H9 (cell line): ENCODE measurements around the gene IGIP. TPM values are rescaled to one million over a fixed set of nuclear protein-coding genes. Genes with fewer than 3 reads are reported as not detected.

ENCODE experiments used
- DNase-seq: peaks from one replicate; pipeline ENCODE4 v3.0.0-alpha.2; 2017
- H2AFZ ChIP-seq: one replicate; pipeline ENCODE4 v1.6.1; 2013; ENCODE audit warnings: mild to moderate bottlenecking, low read length, control low read depth, moderate library complexity
- H2AK5ac ChIP-seq: 2 replicates; pipeline ENCODE4 v1.6.1; 2013; ENCODE audit warnings: low read length, control low read depth, mixed read lengths; ENCODE audit not compliant: insufficient read length
- H2BK120ac ChIP-seq: one replicate; pipeline ENCODE4 v1.6.1; 2013; ENCODE audit warnings: low read depth, mild to moderate bottlenecking, low read length, control low read depth, inconsistent platforms; ENCODE audit not compliant: poor library complexity, severe bottlenecking
- H2BK12ac ChIP-seq: 2 replicates; pipeline ENCODE4 v1.6.1; 2013; ENCODE audit warnings: low read length, control low read depth, mixed read lengths, low read depth; ENCODE audit not compliant: insufficient read length
- H2BK15ac ChIP-seq: 2 replicates; pipeline ENCODE4 v1.6.1; 2013; ENCODE audit warnings: low read depth, low read length, control low read depth
- H2BK20ac ChIP-seq: one replicate; pipeline ENCODE4 v1.6.1; 2013; ENCODE audit warnings: low read depth, mild to moderate bottlenecking, low read length, control low read depth, inconsistent platforms; ENCODE audit not compliant: poor library complexity, severe bottlenecking
- H2BK5ac ChIP-seq: 2 replicates; pipeline ENCODE4 v1.6.1; 2013; ENCODE audit warnings: low read length, control low read depth, mixed read lengths; ENCODE audit not compliant: insufficient read length
- H3K14ac ChIP-seq: 2 replicates; pipeline ENCODE4 v1.6.1; 2013; ENCODE audit warnings: low read length, control low read depth; ENCODE audit not compliant: insufficient read depth
- H3K18ac ChIP-seq: 2 replicates; pipeline ENCODE4 v1.6.1; 2013; ENCODE audit warnings: low read depth, mild to moderate bottlenecking, mixed read lengths, low read length, control low read depth; ENCODE audit not compliant: insufficient read length
- H3K23ac ChIP-seq: 2 replicates; pipeline ENCODE4 v1.6.1; 2013; ENCODE audit warnings: low read length, control low read depth, mixed read lengths, low read depth; ENCODE audit not compliant: insufficient read length
- H3K23me2 ChIP-seq: 2 replicates; pipeline ENCODE4 v1.6.1; 2013; ENCODE audit warnings: low read depth, mild to moderate bottlenecking, mixed read lengths, low read length, control low read depth; ENCODE audit not compliant: insufficient read length, poor library complexity, severe bottlenecking
- H3K27ac ChIP-seq: 2 replicates; pipeline ENCODE4 v1.5.1; 2013; ENCODE audit warnings: low read length, control low read depth, mixed read lengths, low read depth; ENCODE audit not compliant: insufficient read length
- H3K27me3 ChIP-seq: 2 replicates; pipeline ENCODE4 v1.6.1; 2013; ENCODE audit warnings: low read length, control low read depth, inconsistent platforms; ENCODE audit not compliant: insufficient read depth
- H3K4ac ChIP-seq: 2 replicates; pipeline ENCODE4 v1.6.1; 2013; ENCODE audit warnings: low read depth, mild to moderate bottlenecking, control low read depth, inconsistent platforms, low read length, moderate library complexity
- H3K4me1 ChIP-seq: 2 replicates; pipeline ENCODE4 v1.6.1; 2013; ENCODE audit warnings: low read length, control low read depth, inconsistent platforms; ENCODE audit not compliant: insufficient read depth
- H3K4me2 ChIP-seq: 2 replicates; pipeline ENCODE4 v1.6.1; 2013; ENCODE audit warnings: low read length, control low read depth, mixed read lengths; ENCODE audit not compliant: insufficient read length, insufficient read depth
- H3K56ac ChIP-seq: 2 replicates; pipeline ENCODE4 v1.6.1; 2013; ENCODE audit warnings: low read depth, mild to moderate bottlenecking, mixed read lengths, low read length, control low read depth; ENCODE audit not compliant: insufficient read length
- H3K79me1 ChIP-seq: 2 replicates; pipeline ENCODE4 v1.6.1; 2013; ENCODE audit warnings: low read depth, mild to moderate bottlenecking, moderate library complexity, low read length, control low read depth, inconsistent platforms; ENCODE audit not compliant: insufficient read depth, poor library complexity, severe bottlenecking
- H3K79me2 ChIP-seq: 2 replicates; pipeline ENCODE4 v1.6.1; 2013; ENCODE audit warnings: low read length, control low read depth, inconsistent platforms; ENCODE audit not compliant: insufficient read depth
- H3K9ac ChIP-seq: 2 replicates; pipeline ENCODE4 v1.6.1; 2013; ENCODE audit warnings: low read length, control low read depth, mixed read lengths; ENCODE audit not compliant: insufficient read length; ENCODE audit errors: extremely low read depth
- H3K9me3 ChIP-seq: one replicate; pipeline ENCODE4 v1.6.1; 2013; ENCODE audit warnings: low read depth, low read length, inconsistent platforms; ENCODE audit not compliant: control insufficient read depth
- H3T11ph ChIP-seq: one replicate; pipeline ENCODE4 v1.6.1; 2013; ENCODE audit warnings: mild to moderate bottlenecking, low read length, control low read depth, inconsistent platforms
- H4K20me1 ChIP-seq: one replicate; pipeline ENCODE4 v1.6.1; 2013; ENCODE audit not compliant: control insufficient read depth, insufficient read length, insufficient read depth
- H4K5ac ChIP-seq: 2 replicates; pipeline ENCODE4 v1.6.1; 2013; ENCODE audit warnings: low read depth, mild to moderate bottlenecking, mixed read lengths, low read length, control low read depth; ENCODE audit not compliant: insufficient read length
- H4K8ac ChIP-seq: replicated peaks from 2 replicates; pipeline ENCODE4 v1.6.1; 2013; ENCODE audit warnings: low read length, control low read depth, mixed read lengths, low read depth; ENCODE audit not compliant: insufficient read length
- H4K91ac ChIP-seq: 2 replicates; pipeline ENCODE4 v1.6.1; 2013; ENCODE audit warnings: low read depth, mild to moderate bottlenecking, moderate library complexity, mixed read lengths, low read length, control low read depth; ENCODE audit not compliant: insufficient read length
- H3K27ac Mint-ChIP-seq, 3 experiments: 2 replicates in 2 of 3; 3 replicates in 1 of 3; pipeline ENCODE4 v1.8.0; 2020 to 2021; ENCODE audit warnings: mixed read lengths in 3 of 3, mild to moderate bottlenecking in 1 of 3, moderate library complexity in 1 of 3
- H3K27me3 Mint-ChIP-seq: 2 replicates; pipeline ENCODE4 v1.8.0; 2021; ENCODE audit warnings: low read depth, mild to moderate bottlenecking, moderate library complexity, mixed read lengths
- H3K36me3 Mint-ChIP-seq, 3 experiments: 2 replicates in 2 of 3; 3 replicates in 1 of 3; pipeline ENCODE4 v1.8.0; 2020 to 2021; ENCODE audit warnings: low read depth in 3 of 3, mixed read lengths in 3 of 3; ENCODE audit not compliant: insufficient read depth in 1 of 3
- H3K4me1 Mint-ChIP-seq, 2 experiments: 2 replicates each; pipeline ENCODE4 v1.8.0; 2020; ENCODE audit warnings: mixed read lengths in 2 of 2
- H3K4me3 Mint-ChIP-seq, 2 experiments: 2 replicates in 1 of 2; 3 replicates in 1 of 2; pipeline ENCODE4 v1.8.0; 2020 to 2021; ENCODE audit warnings: mild to moderate bottlenecking in 2 of 2, mixed read lengths in 2 of 2, moderate library complexity in 1 of 2
- H3K9me3 Mint-ChIP-seq, 2 experiments: 2 replicates in 1 of 2; 3 replicates in 1 of 2; pipeline ENCODE4 v1.8.0; 2020; ENCODE audit warnings: mild to moderate bottlenecking in 2 of 2, mixed read lengths in 2 of 2, moderate library complexity in 1 of 2
- CTCF ChIP-seq: fragments of 200-600 bp; sonication (generic); conservative IDR thresholded peaks from 3 replicates; pipeline ENCODE4 v1.8.0; 2021; ENCODE audit warnings: antibody characterized with exemption, mild to moderate bottlenecking
- WGBS: extraction: QIAGEN DNeasy Blood & Tissue Kit; methylation state at CpG from one replicate; pipeline ENCODE4 v1.1.7; 2013; ENCODE audit warnings: missing lambda C conversion rate, low lambda C conversion rate, mixed read lengths; ENCODE audit not compliant: insufficient read length; ENCODE audit errors: extremely low coverage; 5-methylcytosine and 5-hydroxymethylcytosine counted together
- total RNA-seq: library from RNA; stranded (reverse); gene quantifications from 2 replicates; pipeline ENCODE4 v1.2.1, GENCODE V29; 2021

The IGIP gene
- total RNA-seq, 1 experiment from 2014 or later, result 0.52 TPM

DNA sequence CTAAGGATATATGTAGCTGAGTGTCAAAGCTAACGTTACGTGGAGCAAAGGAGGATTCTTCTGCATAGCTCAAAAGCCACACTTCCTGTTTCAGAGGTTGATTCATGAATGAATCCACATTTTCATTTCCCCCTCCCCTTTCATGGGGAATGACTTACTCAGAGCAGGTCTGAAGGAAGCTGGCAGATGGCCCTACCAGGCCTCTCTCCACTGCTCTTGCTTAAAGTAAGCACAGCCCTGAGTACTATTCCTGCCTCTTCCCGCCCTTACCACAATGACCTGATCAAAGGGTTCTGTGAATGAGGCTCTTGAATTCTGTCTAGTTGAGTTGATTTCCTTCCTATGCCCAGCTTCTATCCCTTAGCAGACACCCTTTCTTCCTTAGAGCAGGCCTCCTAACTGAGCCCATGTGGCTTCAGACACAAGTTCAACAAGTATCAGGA, 6.3 kb downstream of the IGIP start:
- H3K9me3 ChIP-seq, result no peaks in the 10 kb centered on the region
- WGBS, result no CpG with 5 or more reads among the region's 3 CpGs
- Mint-ChIP-seq H3K9me3 (no peaks in the 10 kb centered on the region), H3K4me3 (no peak overlapping the region), H3K27ac (peak overlapping the region in 1 of 3 experiments; percentile 16; a peak in 1 of 7 replicates), H3K27me3 (peaks cover 5% of the 10 kb centered on the region), H3K36me3 (no peaks in the 10 kb centered on the region), H3K4me1 (peaks cover 14 to 20% of the 10 kb centered on the region in 2 experiments)
- no peak overlapping the region for H4K8ac ChIP-seq
- H2BK12ac ChIP-seq, result no peak overlapping the region
- no peak overlapping the region for H3K56ac ChIP-seq
- H3K23me2 ChIP-seq, result no peaks in the 10 kb centered on the region
- no peaks in the 10 kb centered on the region for H3K79me2 ChIP-seq
- H4K20me1 ChIP-seq, result no peaks in the 10 kb centered on the region
- no peaks in the 10 kb centered on the region for H3K79me1 ChIP-seq
- no peak overlapping the region for H2AK5ac ChIP-seq
- H3K23ac ChIP-seq, result no peak overlapping the region
- no peak overlapping the region for H2BK15ac ChIP-seq
- no peak overlapping the region for H3K18ac ChIP-seq
- no peak for DNase-seq
- no peak overlapping the region for H3K4me2 ChIP-seq
- no peak overlapping the region for H3K14ac ChIP-seq
- H4K5ac ChIP-seq, result no peak overlapping the region
- no peak overlapping the region for H3T11ph ChIP-seq
- no peak overlapping the region for H4K91ac ChIP-seq
- no peak overlapping the region for H2BK120ac ChIP-seq
- H2BK5ac ChIP-seq, result no peak overlapping the region
- no peak overlapping the region for H3K9ac ChIP-seq
- peaks cover 3% of the 10 kb centered on the region; the same call in 1 of the 2 replicates for H3K4me1 ChIP-seq
- no peak overlapping the region for H3K27ac ChIP-seq
- no peaks in the 10 kb centered on the region for H3K27me3 ChIP-seq
- no peak for TF ChIP-seq CTCF
- no peak overlapping the region for H2AFZ ChIP-seq
- H2BK20ac ChIP-seq, result no peak overlapping the region
- no peak overlapping the region for H3K4ac ChIP-seq
